Measurements from ENCODE around the gene PRKCA. TPM values are rescaled to one million over a fixed set of nuclear protein-coding genes. Genes with fewer than 3 reads are reported as not detected.
A peak's percentile ranks its signal among the peaks of the same experiment; 100 is the strongest.

PRKCA gene
- total and polyA plus RNA-seq, 2 donors from 2014 or later, result 8.0 to 50.8 TPM

GRCh38 chr17:66445229-66445628 is 142.8 kb downstream of the PRKCA start:
- no peaks in the 10 kb centered on the region for H3K27me3 ChIP-seq (ENCODE audit: control insufficient read depth, insufficient read depth, low read length)
- no peak overlapping the region for H3K27ac ChIP-seq (ENCODE audit: low read depth in 2 of 2, low read length in 2 of 2)
- no peaks in the 10 kb centered on the region for H3K4me1 ChIP-seq (ENCODE audit: control insufficient read depth in 2 of 3, insufficient read depth in 2 of 3, low read depth in 1 of 3, low read length in 3 of 3)
- H3K4me3 ChIP-seq (ENCODE audit: low read length in 3 of 3), result no peak overlapping the region
- intact Hi-C loops (cut with DNase I), result no loop called here
- H3K9me3 ChIP-seq (ENCODE audit: control insufficient read depth in 2 of 3, insufficient read depth in 1 of 3, low read length in 3 of 3), result no peaks in the 10 kb centered on the region
- no peak for TF ChIP-seq CTCF (IDR thresholded peaks at IDR 0.05; ENCODE audit: borderline replicate concordance, extremely low read depth, insufficient read depth)
- no peak overlapping the region for H3K9ac ChIP-seq (ENCODE audit: low read length in 3 of 3)
- FAIRE-seq (no peak), DNase-seq (peak in 1 of 5 donors; percentile 39)
- H3K36me3 ChIP-seq (ENCODE audit: control insufficient read depth in 2 of 3, insufficient read depth in 3 of 3, low read length in 3 of 3), result no peaks in the 10 kb centered on the region

- Histone ChIP-seq H3K4me3 (ENCODE audit: low read length in 3 of 3) (no peak overlapping the region), H3K36me3 (ENCODE audit: control insufficient read depth in 2 of 3, insufficient read depth in 3 of 3, low read length in 3 of 3) (no peaks in the 10 kb centered on the region), H3K27ac (ENCODE audit: low read depth in 2 of 2, low read length in 2 of 2) (no peak overlapping the region), H3K27me3 (ENCODE audit: control insufficient read depth, insufficient read depth, low read length) (no peaks in the 10 kb centered on the region), H3K9me3 (ENCODE audit: control insufficient read depth in 2 of 3, insufficient read depth in 1 of 3, low read length in 3 of 3) (no peaks in the 10 kb centered on the region), H3K4me1 (ENCODE audit: control insufficient read depth in 2 of 3, insufficient read depth in 2 of 3, low read depth in 1 of 3, low read length in 3 of 3) (peaks cover 0 to 2% (median 0%) of the 10 kb centered on the region in 3 donors), H3K9ac (ENCODE audit: low read length in 3 of 3) (no peak overlapping the region)
- TF ChIP-seq CTCF (IDR thresholded peaks at IDR 0.05; ENCODE audit: borderline replicate concordance, extremely low read depth, insufficient read depth), result no peak
- DNase-seq, result no peak
- intact Hi-C loops (cut with DNase I), result no loop called here
- FAIRE-seq, result no peak
Observed at GRCh38 chr17:66446419-66446818, 144.0 kb downstream of the PRKCA start.

- H3K9me3 ChIP-seq (ENCODE audit: control insufficient read depth in 2 of 3, insufficient read depth in 1 of 3, low read length in 3 of 3), result no peaks in the 10 kb centered on the region
- DNase-seq (no peak), FAIRE-seq (no peak)
- intact Hi-C loops (cut with DNase I), result no loop called here
- H3K27ac ChIP-seq (ENCODE audit: low read depth in 2 of 2, low read length in 2 of 2), result no peak overlapping the region
- no peaks in the 10 kb centered on the region for H3K27me3 ChIP-seq (ENCODE audit: control insufficient read depth, insufficient read depth, low read length)
- H3K4me1 ChIP-seq (ENCODE audit: control insufficient read depth in 2 of 3, insufficient read depth in 2 of 3, low read depth in 1 of 3, low read length in 3 of 3), result peaks cover 0 to 2% (median 0%) of the 10 kb centered on the region in 3 donors
- TF ChIP-seq CTCF (IDR thresholded peaks at IDR 0.05; ENCODE audit: borderline replicate concordance, extremely low read depth, insufficient read depth), result no peak
- no peaks in the 10 kb centered on the region for H3K36me3 ChIP-seq (ENCODE audit: control insufficient read depth in 2 of 3, insufficient read depth in 3 of 3, low read length in 3 of 3)
- H3K9ac ChIP-seq (ENCODE audit: low read length in 3 of 3), result no peak overlapping the region
- H3K4me3 ChIP-seq (ENCODE audit: low read length in 3 of 3), result no peak overlapping the region
Observed at GRCh38 chr17:66447159-66447558, 144.7 kb downstream of the PRKCA start.

GRCh38 chr17:66448026-66448639 is 145.7 kb downstream of the PRKCA start:
- H3K36me3 ChIP-seq (ENCODE audit: control insufficient read depth in 2 of 3, insufficient read depth in 3 of 3, low read length in 3 of 3), result no peaks in the 10 kb centered on the region
- H3K9ac ChIP-seq (ENCODE audit: low read length in 3 of 3), result no peak overlapping the region
- H3K4me1 ChIP-seq (ENCODE audit: control insufficient read depth in 2 of 3, insufficient read depth in 2 of 3, low read depth in 1 of 3, low read length in 3 of 3), result peaks cover 0 to 2% (median 0%) of the 10 kb centered on the region in 3 donors
- intact Hi-C loops (cut with DNase I), result no loop called here
- H3K4me3 ChIP-seq (ENCODE audit: low read length in 3 of 3), result no peak overlapping the region
- TF ChIP-seq CTCF (IDR thresholded peaks at IDR 0.05; ENCODE audit: borderline replicate concordance, extremely low read depth, insufficient read depth), result no peak
- H3K27me3 ChIP-seq (ENCODE audit: control insufficient read depth, insufficient read depth, low read length), result no peaks in the 10 kb centered on the region
- no peak for DNase-seq
- FAIRE-seq, result no peak
- H3K27ac ChIP-seq (ENCODE audit: low read depth in 2 of 2, low read length in 2 of 2), result no peak overlapping the region
- no peaks in the 10 kb centered on the region for H3K9me3 ChIP-seq (ENCODE audit: control insufficient read depth in 2 of 3, insufficient read depth in 1 of 3, low read length in 3 of 3)
